Activated CD8-positive, alpha-beta memory T cell treated with anti-CD3 and anti-CD28 coated beads, Interleukin-2, amount 50 U/mL, for 1 hour (primary cell): ENCODE results near the gene SYPL1.
A peak's percentile ranks its signal among the peaks of the same experiment; 100 is the strongest.

Experiments
- DNase-seq: peaks from one replicate; pipeline ENCODE4 v3.0.0-alpha.2; 2020; ENCODE audit errors: extremely low read depth

Gene SYPL1

DNA sequence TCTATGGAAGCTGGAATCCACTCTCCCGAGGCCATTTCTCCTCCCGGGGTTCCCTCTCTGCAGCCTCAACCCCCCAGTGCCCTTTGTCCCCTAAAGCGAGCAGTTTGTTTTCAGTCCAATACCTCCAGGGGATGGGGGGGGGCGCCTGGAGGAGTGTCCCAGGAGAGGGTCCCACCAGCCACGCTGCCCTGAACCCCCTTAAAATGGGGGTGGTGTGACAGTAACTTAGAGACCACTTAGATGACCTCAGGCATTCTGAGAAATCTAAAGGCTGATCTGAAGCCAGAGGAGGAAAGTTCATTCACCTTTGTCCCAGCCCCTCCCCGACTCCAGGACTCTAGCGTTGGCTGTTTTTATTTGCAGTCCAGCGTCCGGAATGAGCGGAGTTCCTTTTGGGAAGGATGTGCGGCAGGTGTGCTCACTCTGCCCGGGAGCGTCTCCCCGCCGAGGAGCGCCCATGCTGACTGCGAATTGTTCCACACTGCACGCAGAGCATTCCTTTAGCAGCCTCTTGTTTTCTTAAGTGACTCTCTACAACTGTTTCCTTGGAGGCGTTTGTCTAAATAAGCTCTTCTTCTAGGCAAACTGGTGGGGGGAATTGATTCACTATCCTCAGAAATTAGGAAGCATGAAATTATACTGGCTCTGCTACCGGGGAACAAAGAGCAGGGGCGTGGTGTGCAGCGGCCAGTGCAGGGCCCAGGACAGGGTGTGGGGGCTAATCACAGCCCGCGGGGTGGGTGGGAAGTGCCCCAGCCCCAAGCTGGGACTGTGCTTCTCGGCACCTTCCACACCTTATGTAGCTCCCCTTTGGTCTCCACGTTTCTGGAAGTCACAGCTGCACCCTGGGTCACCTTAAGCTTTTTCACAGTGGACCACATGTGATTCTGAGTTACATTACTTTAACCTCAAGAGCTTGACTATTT is 46.3 kb downstream of the SYPL1 start:
- DNase-seq: no peak

DNA sequence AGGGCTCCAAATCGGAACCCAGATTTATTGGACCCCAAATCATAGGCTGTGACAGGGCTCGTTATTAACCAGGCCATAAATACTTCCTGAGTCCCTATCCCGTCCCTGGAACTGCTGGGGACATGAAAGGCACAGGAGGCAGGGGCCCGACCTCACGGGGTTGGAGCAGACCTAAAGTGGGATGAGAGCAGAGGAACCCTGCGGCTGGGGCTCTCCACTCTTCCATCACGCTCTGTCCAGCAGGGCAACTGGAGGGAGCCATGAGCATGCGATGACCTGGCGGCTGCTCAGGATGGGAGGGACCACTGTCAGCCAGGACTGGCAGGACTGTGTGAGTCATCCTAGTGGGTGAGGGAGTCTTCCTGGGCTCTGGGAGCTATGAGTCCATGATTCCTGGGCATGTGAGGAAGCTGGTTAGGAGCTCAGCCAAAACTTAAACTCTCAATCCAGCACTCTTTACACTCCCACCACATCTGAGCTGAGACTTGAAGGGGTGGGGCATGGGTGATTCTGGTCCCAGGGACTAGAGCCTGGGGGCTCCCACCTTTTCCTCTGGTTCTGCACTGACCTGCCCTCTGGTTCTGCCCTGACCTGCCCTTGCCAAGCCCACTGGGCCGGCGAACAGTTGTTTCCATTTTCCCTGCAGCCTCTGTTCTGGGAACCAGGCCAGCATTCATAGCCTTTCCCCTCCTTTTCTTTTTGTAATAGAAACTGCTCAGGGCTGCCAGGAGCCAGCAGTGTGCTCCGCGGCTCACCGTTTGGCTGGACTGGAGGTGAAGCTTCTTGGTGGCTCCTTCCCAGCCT is 47.1 kb downstream of the SYPL1 start:
- no peak for DNase-seq

DNA sequence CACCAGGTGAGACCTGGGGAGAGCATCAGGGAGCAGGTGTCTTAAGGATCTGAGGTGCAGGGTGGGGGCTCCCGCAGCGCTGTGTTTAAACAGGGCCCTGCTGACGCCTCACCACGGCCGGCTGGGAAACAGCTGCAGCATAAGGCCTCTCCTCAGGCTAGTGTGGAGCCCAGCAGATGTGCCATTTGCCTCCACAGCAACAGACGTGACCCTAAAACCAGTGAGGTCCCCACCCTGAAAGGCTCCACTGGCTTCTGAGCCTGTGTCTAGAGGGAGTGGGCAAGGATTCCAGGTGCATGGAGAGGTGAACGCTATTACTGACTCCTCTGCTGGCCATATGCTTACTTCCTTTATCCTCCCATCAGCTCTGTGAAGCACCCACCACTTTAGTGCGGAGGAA is 47.8 kb downstream of the SYPL1 start:
- DNase-seq: no peak

DNA sequence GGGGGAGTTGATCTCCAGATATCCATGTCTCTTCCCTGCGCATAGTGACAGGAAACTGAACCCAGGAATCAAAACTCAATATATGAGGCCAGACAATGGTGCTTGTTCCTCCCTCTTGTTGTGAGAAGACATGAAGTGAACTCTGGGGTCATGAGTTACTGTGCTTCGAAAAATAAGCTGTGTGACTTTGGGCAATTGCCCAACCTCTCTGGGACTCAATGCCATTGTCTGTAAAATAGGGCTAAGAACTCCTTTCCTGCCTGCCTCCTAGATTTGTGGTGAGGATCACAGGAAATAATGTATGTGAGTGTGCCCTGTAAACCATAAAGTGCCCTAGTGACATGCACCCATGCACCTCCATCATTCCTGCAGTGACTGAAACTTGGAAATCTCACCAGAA is 48.4 kb downstream of the SYPL1 start:
- no peak for DNase-seq

DNA sequence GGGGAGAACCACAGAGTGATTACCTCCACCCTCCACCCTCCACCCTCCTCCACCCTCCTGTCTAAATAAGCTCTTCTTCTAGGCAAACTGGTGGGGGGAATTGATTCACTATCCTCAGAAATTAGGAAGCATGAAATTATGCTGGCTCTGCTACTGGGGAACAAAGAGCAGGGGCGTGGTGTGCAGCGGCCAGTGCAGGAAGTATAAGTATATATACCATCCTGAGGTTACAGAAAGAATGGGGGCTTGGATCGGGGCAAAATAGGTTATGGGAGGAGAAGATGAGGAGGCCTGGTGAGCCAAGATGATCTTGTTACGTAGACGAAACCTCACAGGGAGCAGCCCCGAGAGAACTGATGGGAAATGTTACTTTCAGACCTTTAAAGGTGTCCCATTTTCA is 49.1 kb downstream of the SYPL1 start:
- DNase-seq: no peak

DNA sequence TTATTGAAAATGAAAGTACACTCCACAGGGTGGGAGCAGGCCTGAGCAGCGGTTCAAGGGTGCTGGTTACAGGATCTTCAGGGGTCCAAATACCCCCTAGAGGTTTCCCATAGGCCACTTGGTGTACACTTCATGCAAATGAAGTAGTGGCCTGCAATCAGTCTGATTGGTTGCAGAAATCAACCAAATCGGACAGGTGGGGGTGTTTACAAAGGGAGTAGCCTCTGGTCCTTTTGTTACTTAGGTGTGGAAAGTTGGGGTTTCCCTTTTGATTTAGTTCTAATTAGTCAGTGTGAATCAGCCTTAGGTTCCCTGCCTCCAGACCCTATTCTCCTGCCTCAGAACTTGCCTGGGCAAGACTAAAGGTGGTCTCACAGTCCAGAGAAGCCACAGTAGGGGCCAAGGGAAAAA is 49.6 kb downstream of the SYPL1 start:
- no peak for DNase-seq

DNA sequence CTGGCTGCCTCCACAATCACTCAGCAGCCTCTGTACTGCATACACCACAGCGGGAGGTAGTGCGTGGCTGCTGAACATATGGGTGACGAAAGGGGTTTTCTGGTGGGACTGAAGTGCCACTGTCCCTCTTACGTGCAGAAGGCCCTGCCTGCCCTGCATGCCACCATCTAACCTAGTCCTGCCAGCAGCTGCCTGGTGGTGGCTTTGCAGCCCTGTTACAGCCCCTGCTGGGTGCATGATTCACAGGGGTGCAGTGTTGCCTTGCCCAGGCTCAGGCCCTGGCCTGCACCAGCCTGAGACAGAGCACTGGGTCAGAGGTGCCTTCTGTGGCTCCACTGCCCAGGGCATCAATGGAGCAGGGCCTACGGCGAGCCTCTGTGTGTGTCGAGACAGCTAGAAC is 50.1 kb downstream of the SYPL1 start:
- no peak for DNase-seq

DNA sequence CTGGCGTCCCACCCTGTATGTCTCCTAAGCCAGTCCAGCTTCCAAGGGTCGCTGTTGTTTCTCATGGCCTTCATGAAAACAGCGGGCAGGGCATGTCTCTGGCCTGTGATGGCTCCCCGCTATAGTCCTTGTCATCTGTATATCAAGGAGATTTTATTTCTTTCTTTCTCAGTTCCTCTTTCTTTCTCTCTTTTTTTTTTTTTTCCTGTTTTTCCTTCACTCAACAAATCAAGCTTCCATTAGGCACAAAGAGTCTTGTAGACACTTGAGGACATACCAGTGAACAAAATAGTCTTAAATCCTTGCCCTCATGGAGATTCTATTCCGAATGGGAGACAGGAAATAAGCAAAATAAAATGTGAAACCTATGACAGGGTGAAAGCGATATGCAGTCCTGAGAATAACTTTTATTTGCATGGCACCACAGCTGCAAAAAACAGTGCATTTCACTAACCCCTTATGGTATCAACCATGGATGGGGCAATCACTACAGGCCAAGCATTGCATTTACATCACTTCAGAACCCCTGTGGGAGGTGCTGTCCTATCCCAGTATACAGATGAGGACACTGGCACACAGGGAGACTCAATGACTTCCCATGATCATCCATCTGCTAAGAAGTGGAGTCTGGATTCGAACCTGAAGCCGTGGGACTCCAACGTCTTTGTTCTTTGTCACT is 50.7 kb downstream of the SYPL1 start:
- DNase-seq: no peak

DNA sequence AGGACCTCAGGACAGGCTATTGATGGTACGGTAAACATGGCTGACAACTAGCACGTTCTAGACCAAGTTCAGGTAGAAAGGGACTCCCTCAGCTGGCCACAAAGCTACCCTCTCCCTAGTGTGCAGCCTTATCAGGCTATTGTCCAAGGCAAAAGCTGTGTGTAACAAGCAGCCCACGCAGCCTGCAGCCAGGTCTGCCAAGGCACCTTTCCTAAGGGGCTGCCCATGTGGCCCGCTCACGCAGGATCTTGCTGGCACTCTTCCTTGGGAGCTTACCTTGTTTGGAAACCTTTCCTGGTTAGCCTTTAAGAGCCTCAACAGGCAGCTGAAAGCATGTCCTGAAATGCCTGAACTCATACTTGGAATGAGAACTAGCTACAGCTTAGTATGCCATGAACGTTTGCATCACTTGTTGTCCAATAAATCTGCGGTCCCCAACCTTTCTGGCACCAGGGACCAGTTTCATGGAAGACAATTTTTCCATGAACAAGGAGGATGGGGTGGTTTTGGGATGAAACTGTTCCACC is 51.7 kb downstream of the SYPL1 start:
- DNase-seq: no peak

DNA sequence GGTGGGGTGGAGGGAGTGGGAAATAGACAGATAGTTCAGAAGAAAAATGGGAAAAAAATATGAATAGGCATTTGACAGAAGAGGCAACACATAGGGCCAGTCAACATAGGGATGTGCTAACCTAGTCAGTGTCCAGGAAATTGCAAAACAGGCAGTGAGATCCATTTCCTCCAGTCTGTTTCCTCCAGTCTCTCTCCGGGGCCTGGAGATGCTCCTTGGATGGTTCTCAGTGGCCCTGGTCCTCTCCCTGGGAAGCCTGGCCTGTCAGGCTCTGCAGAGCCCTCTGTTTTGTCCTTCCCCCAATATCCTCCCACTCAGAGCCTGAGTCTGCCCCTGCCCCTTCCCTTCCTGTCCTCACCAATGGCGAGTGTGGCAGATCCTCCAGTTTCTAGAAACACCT is 52.6 kb downstream of the SYPL1 start:
- DNase-seq: no peak

DNA sequence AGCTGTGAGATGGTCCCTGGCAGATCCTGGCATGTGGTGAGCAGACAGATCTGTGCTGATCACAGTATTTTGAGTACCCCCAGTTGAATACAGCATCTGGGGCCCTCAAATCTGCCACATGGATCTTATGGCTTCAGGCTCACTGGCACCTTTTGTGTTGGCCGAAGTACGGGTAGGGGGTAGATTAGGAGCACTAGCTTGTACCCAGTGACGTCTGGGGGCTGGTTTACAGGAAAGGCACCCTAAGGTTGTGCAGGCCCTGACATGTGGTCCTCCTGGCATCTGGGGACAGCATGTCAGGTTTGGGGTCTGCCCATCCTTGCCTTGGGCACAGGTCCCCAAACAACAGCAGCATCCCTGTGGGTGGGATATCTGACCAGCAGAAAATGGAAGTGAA is 53.2 kb downstream of the SYPL1 start:
- no peak for DNase-seq

DNA sequence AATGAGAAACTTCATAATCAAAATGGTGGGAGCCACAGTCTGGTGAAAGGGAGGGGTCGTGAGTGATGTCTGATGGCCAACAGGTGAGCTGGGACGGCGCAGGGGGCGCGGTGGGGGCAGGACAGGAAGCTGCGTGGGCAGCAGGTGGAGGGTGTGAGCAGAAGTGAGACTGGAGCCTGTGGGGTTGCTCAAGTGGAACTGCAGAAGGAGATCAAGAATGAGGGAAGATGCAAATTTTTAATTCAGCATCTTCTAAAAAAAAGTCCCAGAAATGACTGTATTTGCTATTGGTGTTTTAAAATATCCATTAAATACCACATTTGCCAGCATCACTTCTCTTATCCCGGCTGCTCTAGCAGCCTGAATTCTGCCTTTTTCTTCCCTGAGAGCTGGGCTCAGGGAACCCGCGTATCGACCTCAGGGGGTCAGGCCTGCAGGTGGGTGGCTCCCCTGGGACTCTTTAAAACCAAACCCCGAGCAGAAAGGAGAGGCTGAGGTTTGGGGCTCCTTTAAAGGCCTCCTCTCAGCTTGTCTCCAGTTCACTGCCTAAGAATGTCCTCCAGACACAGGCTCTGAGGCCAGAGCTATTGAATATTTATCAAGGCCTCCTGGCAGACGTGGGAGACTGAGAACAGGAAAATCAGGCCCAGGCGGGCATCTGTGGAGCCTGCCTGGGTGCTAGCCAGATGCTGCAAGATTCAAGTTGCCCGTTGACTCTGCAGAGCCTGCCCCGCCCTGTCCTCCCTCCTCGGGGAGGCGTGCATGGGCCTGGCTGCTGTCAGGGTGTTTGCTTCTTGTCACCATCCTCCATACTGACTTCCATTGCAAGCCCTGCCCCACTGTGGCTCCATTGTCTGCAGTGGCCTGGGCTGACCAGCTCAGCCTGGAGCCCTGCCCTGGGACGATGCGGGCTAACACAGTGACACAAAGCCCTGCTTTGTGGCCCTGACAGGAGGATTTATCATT is 53.9 kb downstream of the SYPL1 start:
- DNase-seq: no peak

DNA sequence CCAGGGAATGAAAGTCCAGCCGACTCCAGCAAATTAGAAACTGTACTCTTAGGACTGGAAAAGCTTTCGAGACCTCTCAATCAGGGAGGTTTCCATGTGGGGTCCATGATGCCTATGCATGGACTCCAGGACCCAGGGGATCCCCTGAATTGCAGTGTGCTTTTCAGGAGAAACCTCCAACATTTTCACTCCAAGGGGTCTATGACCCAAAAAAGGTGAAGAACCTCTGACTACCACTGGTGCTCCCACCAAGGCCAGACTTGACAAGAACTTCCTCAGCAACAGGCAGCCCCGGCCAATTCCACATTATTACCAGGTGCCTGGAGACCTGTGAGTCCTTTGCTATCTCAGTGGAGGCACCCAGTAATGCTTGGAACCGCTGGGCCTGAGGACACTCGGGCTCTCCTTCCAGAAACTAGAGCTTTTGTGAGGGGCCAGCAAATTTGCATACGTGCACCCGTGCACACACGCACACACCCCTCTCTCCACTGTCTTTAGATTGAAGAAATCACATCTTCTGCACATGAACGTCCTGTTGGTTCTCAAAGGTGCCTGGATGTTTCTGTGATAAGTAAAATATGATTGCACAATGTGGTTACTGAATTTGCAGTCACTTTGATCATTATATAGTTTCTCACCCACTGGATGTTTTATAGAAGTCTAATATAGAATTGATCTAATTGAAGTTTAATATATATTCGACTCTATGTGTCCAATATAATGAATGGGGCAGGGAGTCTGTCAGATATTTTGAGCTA is 54.7 kb downstream of the SYPL1 start:
- DNase-seq: no peak

DNA sequence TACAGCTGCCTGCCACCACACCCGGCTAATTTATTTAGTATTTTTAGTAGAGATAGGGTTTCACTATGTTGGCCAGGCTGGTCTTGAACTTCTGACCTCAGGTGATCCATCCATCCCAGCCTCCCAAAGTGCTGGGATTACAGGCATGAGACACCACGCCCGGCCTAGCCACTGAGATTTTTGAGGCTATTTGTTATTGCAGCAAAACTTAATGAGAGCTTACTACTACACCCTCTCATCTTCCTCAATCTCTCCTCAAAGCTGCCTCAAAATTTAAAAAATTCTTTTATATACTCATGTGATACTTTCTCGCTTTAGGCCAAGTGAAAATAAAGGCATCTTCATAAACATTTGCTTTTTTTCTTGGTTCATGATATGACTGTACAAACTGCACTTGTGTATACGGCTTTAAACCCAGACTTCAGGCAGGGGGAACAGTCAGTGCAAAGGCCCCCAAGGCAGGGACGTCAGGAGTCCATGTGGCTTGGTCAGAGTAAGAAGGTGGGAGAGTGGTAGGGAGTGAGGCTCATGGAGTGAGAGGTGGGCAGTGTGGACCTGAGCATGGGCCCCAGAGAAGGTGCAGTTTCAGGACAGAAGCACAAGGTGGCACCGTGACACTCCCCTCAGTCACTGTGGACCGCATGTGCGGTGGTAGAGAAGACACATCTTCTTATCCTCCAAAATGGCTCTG is 55.5 kb downstream of the SYPL1 start:
- DNase-seq: peak; percentile 43

DNA sequence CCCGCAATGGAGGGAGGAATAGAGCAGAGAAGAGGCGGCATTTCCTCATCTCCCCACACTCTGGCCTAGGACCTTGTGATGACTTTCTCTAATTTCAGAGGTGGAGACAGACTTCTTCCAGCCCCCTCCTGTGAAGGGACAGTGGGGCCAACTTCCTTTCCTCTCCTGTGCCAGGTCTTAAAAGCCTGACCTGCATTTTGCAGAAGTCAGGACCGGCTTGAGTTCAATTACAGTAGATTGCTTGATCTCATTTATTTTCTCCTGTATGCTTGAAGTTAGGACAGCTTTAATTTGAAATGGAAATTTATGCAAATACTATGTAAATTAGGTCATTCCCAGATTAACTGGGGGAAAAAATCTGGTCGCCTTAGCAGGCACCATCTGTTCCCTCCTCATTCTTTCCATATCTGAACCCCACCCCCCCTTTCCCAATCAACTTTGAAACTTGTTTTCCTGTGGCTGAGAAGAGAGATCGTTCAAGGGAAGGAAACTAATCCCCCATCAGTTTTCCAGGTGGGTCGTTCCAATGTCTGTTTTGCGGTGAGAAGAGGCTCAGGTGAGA is 57.1 kb downstream of the SYPL1 start:
- no peak for DNase-seq

DNA sequence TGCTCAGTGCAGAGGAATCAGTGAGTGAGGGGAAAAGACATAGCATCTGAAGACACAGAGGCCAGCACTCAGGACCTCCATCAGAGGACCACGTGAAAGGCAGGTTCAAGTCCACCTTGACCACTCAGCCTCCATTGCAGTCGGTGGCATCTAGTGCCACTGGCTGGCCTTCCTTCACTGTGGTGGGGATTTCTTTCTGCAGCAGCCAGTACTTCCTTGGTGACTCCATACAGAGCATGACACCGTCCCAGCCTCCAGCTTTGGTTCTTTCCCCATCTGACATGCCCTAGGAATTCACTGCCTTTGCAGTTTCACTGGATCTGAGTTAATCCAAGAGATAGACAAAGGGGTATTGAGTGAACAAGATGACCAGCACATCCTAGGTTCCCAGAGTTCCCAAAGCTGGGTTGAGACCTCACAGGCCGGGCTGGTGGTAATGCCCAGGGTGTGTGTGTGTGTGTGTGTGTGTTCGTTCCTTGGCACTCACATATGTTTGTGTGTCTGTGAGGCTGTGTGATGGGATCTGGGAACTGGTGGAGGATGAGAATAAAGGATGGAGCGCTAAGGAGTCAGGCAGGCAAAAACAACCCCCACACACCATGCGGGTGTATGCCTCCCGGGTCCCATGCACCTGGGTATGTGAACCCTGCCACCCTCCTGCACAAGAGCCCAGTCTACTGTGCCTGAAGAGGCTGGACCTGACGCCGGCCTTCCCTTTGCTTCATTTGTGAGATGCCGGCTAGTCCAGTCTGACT is 57.8 kb downstream of the SYPL1 start:
- no peak for DNase-seq

DNA sequence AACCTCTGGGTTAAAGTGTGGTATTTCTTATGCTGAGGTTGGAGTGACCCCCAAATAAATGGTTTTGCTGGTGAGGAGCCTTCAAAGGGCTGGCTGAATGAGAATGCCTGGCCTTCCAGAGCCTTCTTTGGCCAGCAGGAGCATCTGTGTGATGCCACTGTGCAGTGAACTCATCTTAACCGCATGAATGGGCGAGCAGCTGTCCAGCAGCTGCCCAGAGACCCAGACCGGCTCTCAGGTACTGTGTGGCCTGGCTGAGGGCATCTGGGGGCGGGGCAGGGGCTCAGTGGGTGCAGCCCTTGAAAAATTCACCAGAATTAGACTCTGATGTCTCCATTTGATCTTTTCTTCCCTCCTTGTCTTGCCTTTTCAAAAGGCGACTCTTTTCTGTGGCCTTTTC is 59.0 kb downstream of the SYPL1 start:
- no peak for DNase-seq

DNA sequence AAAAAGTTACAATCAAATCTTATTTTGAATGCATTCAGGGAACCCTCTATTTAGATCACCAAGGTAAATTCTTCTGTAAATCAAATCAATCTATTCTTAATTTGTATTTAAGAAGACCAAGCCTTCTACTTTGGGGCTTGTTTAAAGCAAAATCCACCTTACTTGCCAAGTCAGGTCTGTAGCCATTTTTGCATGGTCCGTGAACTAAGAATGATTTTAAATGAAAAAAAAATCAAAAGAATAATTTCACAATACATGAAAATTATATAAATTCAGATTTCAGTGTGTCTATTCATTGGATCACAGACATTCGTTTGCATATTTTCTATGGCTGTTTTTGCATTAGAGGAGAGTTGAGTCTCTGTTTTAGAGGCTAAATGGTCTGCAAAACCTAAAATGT is 59.4 kb downstream of the SYPL1 start:
- DNase-seq: no peak

DNA sequence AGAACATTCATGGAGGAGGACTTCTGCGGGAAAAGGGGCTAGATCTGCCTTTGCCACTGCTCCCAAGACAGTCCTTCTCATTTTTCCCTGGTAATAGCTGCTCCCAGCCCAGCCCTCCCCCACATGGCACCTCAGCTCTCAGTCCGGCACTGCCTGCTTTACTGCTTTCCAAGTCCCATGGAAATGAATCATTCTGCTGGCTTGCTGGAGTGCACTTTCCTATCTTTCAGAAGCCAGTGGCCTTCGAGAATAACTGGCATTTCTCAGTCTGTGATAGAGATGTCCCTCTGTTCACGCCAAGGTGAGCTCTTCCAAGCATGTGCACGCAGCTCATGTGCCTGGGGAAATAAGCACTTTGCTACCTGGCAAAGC is 61.4 kb downstream of the SYPL1 start:
- DNase-seq: no peak
